GM23338 (cell line): ENCODE data around the gene NCAPH2. TPM values are rescaled to one million over a fixed set of nuclear protein-coding genes. Genes with fewer than 3 reads are reported as not detected.
A peak's percentile ranks its signal among the peaks of the same experiment; 100 is the strongest.

Experiments used
- ATAC-seq: fragments of 200-7000 bp; cut with Tn5 transposase; 3 replicates; pipeline ENCODE4 v1.9.1; 2020
- DNase-seq: peaks from one replicate; pipeline ENCODE4 v3.0.0-alpha.2; 2015; ENCODE audit warnings: low spot score
- H2AFZ ChIP-seq: fragments of 200-600 bp; sonication (generic); 2 replicates; pipeline ENCODE4 v1.8.0; 2016; ENCODE audit warnings: antibody characterized with exemption, mild to moderate bottlenecking, moderate library complexity
- H3F3A ChIP-seq: fragments of 200-600 bp; sonication (generic); replicated peaks from 2 replicates; pipeline ENCODE4 v1.8.0; 2017; ENCODE audit warnings: antibody characterized with exemption, mixed run types, low read depth
- H3K27ac ChIP-seq: fragments of 200-600 bp; sonication (generic); 2 replicates; pipeline ENCODE4 v1.6.1; 2016; ENCODE audit warnings: low read depth
- H3K27me3 ChIP-seq: fragments of 200-600 bp; sonication (generic); 2 replicates; pipeline ENCODE4 v1.8.0; 2016; ENCODE audit warnings: mild to moderate bottlenecking, mixed run types, moderate library complexity; ENCODE audit not compliant: insufficient read depth
- H3K36me3 ChIP-seq: fragments of 200-600 bp; sonication (generic); 2 replicates; pipeline ENCODE4 v1.8.0; 2016; ENCODE audit warnings: mild to moderate bottlenecking; ENCODE audit not compliant: insufficient read depth
- H3K4me1 ChIP-seq: fragments of 200-600 bp; sonication (generic); 2 replicates; pipeline ENCODE4 v1.8.0; 2016; ENCODE audit warnings: mild to moderate bottlenecking, moderate library complexity; ENCODE audit not compliant: insufficient read depth
- H3K4me2 ChIP-seq: fragments of 200-600 bp; sonication (generic); 2 replicates; pipeline ENCODE4 v1.7.1; 2017; ENCODE audit warnings: mixed run types
- H3K4me3 ChIP-seq: fragments of 200-600 bp; sonication (generic); 2 replicates; pipeline ENCODE4 v1.6.1; 2016; ENCODE audit warnings: mixed run types
- H3K79me2 ChIP-seq: fragments of 200-600 bp; sonication (generic); replicated peaks from 2 replicates; pipeline ENCODE4 v1.8.0; 2017; ENCODE audit warnings: mild to moderate bottlenecking; ENCODE audit not compliant: insufficient read depth
- H3K9me2 ChIP-seq: fragments of 200-600 bp; sonication (generic); 2 replicates; pipeline ENCODE4 v1.8.0; 2017; ENCODE audit not compliant: insufficient read depth
- H4K20me1 ChIP-seq: fragments of 200-600 bp; sonication (generic); replicated peaks from 2 replicates; pipeline ENCODE4 v1.8.0; 2017; ENCODE audit warnings: mild to moderate bottlenecking; ENCODE audit not compliant: insufficient read depth
- H3K27ac Mint-ChIP-seq: 2 replicates; pipeline ENCODE4 v1.8.0; 2020; ENCODE audit warnings: inconsistent platforms, mild to moderate bottlenecking, moderate library complexity, mixed read lengths
- H3K27me3 Mint-ChIP-seq: 3 replicates; pipeline ENCODE4 v1.8.0; 2022; ENCODE audit warnings: low read depth, mild to moderate bottlenecking, moderate library complexity, mixed read lengths, inconsistent platforms; ENCODE audit not compliant: insufficient read depth, poor library complexity
- H3K36me3 Mint-ChIP-seq: 3 replicates; pipeline ENCODE4 v1.8.0; 2021; ENCODE audit warnings: low read depth, mild to moderate bottlenecking, inconsistent platforms, moderate library complexity, mixed read lengths
- H3K4me1 Mint-ChIP-seq: 3 replicates; pipeline ENCODE4 v1.8.0; 2020; ENCODE audit warnings: mild to moderate bottlenecking, inconsistent platforms, mixed read lengths
- H3K4me3 Mint-ChIP-seq: 3 replicates; pipeline ENCODE4 v1.8.0; 2021; ENCODE audit warnings: moderate library complexity, mild to moderate bottlenecking, inconsistent platforms, mixed read lengths
- H3K9me3 Mint-ChIP-seq: 3 replicates; pipeline ENCODE4 v1.8.0; 2020; ENCODE audit warnings: moderate library complexity, mild to moderate bottlenecking, inconsistent platforms, mixed read lengths
- ETS1 ChIP-seq: IDR thresholded peaks from 2 replicates; pipeline ENCODE4 v1.6.1; 2016; ENCODE audit warnings: antibody characterized with exemption
- EZH2 ChIP-seq: fragments of 200-600 bp; sonication (generic); IDR thresholded peaks from one replicate; pipeline ENCODE4 v1.8.0; 2017; ENCODE audit warnings: antibody characterized with exemption, mild to moderate bottlenecking, low read depth; ENCODE audit not compliant: unreplicated experiment
- EZH2phosphoT487 ChIP-seq: fragments of 200-600 bp; sonication (generic); IDR thresholded peaks from one replicate; pipeline ENCODE4 v1.8.1; 2018; ENCODE audit warnings: antibody characterized with exemption; ENCODE audit not compliant: unreplicated experiment
- POLR2AphosphoS5 ChIP-seq: IDR thresholded peaks from 2 replicates; pipeline ENCODE4 v1.6.1; 2016; ENCODE audit warnings: antibody characterized with exemption, low read depth
- ZNF462 ChIP-seq: fragments of 250-450 bp; sonication (Bioruptor Pico); IDR thresholded peaks from 2 replicates; pipeline ENCODE4 v1.5.0; 2020; ENCODE audit warnings: mild to moderate bottlenecking, moderate library complexity
- polyA plus RNA-seq: library from polyadenylated mRNA; unstranded; fragments of >200 nt; fragmentation: Nextera tagmentation; extraction: Ambion mirVana; gene quantifications from 2 replicates; pipeline ENCODE4 v1.2.1, GENCODE V29; 2016
- total RNA-seq: library from RNA; depleted of rRNA; stranded (reverse); fragments of >200 nt; shearing (Covaris generic); gene quantifications from 2 replicates; pipeline ENCODE4 v1.2.3, GENCODE V29; 2014
- TF ChIP-seq, protein P1 (sequence below), 2 experiments: fragments of 200-600 bp in 1 of 2; sonication (generic) in 1 of 2; conservative IDR thresholded peaks; 2 replicates each; pipeline versions ENCODE4 v1.5.1 to v1.6.1; 2016 to 2017; ENCODE audit warnings: antibody characterized with exemption in 2 of 2, low read depth in 2 of 2, mild to moderate bottlenecking in 2 of 2, moderate library complexity in 1 of 2
- TF ChIP-seq, protein P2 (sequence below): IDR thresholded peaks from one replicate; pipeline ENCODE4 v1.6.1; 2018; ENCODE audit warnings: antibody characterized with exemption; ENCODE audit not compliant: unreplicated experiment

Gene NCAPH2
- total and polyA plus RNA-seq, 2 experiments from 2014 or later: 52.2 to 76.1 TPM

GRCh38 chr22:50526108-50526833, 18.2 kb downstream of the NCAPH2 start (continued):
- TF ChIP-seq ZNF462 (CRISPR knock-in tag): no peak

- no peaks in the 10 kb centered on the region for H3K79me2 ChIP-seq
- peak; percentile 23 for ATAC-seq
- peaks cover 56% of the 10 kb centered on the region for H3K27me3 ChIP-seq
- peaks cover 9% of the 10 kb centered on the region for H3K36me3 Mint-ChIP-seq
- H3K27ac Mint-ChIP-seq: no peak overlapping the region
- peak overlapping the region; percentile 84 for H3K4me3 ChIP-seq
- peaks cover 4% of the 10 kb centered on the region for H3F3A ChIP-seq
- H2AFZ ChIP-seq: no peak overlapping the region
- no peaks in the 10 kb centered on the region; the same call in 1 of the 2 replicates for H4K20me1 ChIP-seq
- peaks cover 4% of the 10 kb centered on the region; the same call in 2 of the 3 replicates for H3K9me3 Mint-ChIP-seq
- H3K4me2 ChIP-seq: peak overlapping the region; percentile 94
- peaks cover 57% of the 10 kb centered on the region for H3K27me3 Mint-ChIP-seq
- DNase-seq: peak; percentile 67
- H3K4me1 ChIP-seq: peaks cover 4% of the 10 kb centered on the region; the same call in 1 of the 2 replicates
- peaks cover 11% of the 10 kb centered on the region for H3K4me1 Mint-ChIP-seq
- H3K9me2 ChIP-seq: no peaks in the 10 kb centered on the region
- H3K36me3 ChIP-seq: no peaks in the 10 kb centered on the region
- peak overlapping the region; percentile 68 for H3K4me3 Mint-ChIP-seq
- TF ChIP-seq POLR2AphosphoS5 (peak; percentile 42; the same call in 1 of the 2 replicates), EZH2phosphoT487 (no peak), EZH2 (no peak), ETS1 (no peak)
- TF ChIP-seq, protein P1, sequence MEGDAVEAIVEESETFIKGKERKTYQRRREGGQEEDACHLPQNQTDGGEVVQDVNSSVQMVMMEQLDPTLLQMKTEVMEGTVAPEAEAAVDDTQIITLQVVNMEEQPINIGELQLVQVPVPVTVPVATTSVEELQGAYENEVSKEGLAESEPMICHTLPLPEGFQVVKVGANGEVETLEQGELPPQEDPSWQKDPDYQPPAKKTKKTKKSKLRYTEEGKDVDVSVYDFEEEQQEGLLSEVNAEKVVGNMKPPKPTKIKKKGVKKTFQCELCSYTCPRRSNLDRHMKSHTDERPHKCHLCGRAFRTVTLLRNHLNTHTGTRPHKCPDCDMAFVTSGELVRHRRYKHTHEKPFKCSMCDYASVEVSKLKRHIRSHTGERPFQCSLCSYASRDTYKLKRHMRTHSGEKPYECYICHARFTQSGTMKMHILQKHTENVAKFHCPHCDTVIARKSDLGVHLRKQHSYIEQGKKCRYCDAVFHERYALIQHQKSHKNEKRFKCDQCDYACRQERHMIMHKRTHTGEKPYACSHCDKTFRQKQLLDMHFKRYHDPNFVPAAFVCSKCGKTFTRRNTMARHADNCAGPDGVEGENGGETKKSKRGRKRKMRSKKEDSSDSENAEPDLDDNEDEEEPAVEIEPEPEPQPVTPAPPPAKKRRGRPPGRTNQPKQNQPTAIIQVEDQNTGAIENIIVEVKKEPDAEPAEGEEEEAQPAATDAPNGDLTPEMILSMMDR (conservative IDR thresholded peaks at IDR 0.05; ENCODE audit: low read depth in 2 of 2): no peak
- TF ChIP-seq, protein P2, sequence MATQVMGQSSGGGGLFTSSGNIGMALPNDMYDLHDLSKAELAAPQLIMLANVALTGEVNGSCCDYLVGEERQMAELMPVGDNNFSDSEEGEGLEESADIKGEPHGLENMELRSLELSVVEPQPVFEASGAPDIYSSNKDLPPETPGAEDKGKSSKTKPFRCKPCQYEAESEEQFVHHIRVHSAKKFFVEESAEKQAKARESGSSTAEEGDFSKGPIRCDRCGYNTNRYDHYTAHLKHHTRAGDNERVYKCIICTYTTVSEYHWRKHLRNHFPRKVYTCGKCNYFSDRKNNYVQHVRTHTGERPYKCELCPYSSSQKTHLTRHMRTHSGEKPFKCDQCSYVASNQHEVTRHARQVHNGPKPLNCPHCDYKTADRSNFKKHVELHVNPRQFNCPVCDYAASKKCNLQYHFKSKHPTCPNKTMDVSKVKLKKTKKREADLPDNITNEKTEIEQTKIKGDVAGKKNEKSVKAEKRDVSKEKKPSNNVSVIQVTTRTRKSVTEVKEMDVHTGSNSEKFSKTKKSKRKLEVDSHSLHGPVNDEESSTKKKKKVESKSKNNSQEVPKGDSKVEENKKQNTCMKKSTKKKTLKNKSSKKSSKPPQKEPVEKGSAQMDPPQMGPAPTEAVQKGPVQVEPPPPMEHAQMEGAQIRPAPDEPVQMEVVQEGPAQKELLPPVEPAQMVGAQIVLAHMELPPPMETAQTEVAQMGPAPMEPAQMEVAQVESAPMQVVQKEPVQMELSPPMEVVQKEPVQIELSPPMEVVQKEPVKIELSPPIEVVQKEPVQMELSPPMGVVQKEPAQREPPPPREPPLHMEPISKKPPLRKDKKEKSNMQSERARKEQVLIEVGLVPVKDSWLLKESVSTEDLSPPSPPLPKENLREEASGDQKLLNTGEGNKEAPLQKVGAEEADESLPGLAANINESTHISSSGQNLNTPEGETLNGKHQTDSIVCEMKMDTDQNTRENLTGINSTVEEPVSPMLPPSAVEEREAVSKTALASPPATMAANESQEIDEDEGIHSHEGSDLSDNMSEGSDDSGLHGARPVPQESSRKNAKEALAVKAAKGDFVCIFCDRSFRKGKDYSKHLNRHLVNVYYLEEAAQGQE: no peak
- H3K27ac ChIP-seq: no peak overlapping the region
Observed at GRCh38 chr22:50526834-50527801, 19.1 kb downstream of the NCAPH2 start.
